ENCODE measurements around the gene GABRA1.

GABRA1 gene

DNA sequence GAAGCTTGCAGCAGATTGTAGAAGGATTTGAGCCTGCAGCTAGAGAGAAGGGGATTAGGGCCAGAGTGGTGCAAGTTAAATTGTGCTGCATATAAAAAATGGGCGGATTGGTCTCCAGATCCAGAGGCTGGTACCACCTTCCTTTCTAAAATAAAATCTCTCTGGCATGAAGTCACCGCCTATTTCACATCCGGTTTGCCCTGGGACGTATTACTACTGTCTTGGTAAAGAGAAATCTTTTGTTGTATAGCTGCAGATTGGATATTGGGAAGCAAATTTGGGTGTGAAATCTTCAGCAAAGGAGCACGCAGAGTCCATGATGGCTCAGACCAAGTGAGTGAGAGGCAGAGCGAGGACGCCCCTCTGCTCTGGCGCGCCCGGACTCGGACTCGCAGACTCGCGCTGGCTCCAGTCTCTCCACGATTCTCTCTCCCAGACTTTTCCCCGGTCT, at the start of gene GABRA1:
Gene GABRA1 (plus strand): TSS at position 180 of the 451 bp plus-strand sequence. CDS start 2,691 bp downstream, outside the sequence.
- DNase-seq (ENCODE audit: low read depth in 3 of 3): no peak

DNA sequence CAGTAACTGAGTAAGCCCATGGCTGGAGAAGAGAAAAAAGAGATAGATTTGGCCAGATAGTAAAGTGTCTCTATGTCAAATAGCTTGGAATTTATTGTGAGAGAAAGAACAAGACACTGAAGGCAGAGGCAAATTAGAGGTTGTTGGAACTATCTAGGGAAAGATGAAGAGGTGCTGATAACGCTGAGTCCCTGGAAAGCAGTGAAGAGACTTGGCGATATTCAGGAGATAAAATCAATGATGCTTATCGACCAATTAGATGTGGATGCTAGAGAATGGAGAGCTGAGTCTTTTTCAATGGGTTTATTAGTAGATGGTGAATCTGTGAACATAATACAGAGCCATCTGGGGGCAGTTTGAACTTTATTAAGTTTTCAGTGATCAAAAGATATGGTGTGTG, 48.6 kb upstream of the GABRA1 start:
- DNase-seq (ENCODE audit: low read depth in 3 of 3): no peak

DNA sequence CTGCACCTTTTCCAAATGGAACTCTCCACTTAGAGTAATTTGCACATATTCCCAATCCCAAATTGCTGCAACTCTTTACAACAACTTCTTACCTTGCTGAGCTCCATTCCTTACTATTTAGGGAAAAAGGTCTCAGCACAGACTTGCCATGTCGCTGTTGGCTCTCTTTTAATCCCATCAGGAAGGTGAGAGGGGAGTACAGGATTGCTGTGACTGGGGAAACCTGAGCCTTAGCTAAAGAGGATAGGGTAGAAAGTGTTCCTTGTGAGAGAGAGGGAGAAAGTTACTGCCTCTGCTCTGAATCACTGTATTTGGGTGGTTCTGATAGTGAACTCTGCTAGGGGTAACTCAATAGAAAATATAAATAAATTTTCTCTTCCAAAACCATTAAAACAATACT, 43.7 kb upstream of the GABRA1 start:
- DNase-seq (ENCODE audit: low read depth in 3 of 3): no peak

DNA sequence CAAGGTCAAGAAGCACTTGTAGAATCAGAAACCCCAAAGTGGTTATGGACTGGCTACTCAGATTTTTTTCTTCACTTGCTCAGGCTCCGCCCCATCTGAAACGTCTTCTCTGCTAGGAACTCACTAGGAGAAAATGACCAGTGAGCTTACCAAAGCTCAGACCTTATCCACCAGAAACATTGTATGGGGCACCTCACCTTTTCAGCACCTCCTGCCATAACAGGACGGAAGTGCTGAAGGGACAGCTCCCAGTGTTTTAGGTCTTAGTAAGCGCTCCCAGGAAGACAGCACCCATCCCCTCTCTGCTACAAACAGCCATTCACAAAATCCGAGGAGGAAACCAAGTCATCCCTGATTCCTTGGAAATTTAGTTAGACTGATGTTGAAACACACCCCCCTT, 1.2 kb upstream of the GABRA1 start:
- no peak for DNase-seq (ENCODE audit: low read depth in 3 of 3)

DNA sequence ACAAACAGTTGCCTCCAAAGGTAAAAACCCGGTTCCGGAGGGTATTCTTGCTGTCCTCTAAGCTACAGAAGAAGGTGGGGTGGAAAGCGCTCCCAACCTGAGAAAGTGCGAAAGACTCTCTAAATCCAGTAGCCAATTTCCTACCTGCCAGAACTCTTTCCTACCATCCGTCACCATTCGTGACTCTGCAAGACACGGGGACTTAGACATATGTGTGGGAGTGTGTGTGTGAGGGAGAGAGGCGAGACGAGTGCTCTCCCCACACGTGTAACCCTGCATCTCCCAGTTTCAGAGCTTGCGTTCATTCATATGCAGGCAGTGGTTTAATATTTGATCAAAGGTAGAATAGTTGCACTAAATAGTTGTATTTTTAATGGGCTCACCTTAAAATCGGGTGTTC, 473 bp upstream of the GABRA1 start:
- DNase-seq (ENCODE audit: low read depth in 3 of 3): no peak

DNA sequence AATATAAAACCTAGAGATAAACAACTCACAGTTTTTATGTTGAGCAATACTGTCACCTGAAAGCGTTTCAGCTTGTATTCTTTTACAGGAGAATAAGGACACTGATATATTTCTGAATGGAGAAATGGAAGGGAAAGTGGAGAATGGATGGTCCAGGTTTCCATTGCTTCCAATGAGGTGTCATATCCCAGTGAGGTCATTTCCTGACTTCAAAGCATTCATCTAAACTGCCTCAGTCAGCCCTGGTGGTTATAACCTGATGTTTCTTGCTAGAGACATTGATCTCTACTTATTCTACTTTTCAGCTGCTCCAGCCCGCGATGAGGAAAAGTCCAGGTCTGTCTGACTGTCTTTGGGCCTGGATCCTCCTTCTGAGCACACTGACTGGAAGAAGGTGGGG, 2.6 kb downstream of the GABRA1 start:
- no peak for DNase-seq (ENCODE audit: low read depth in 3 of 3)

DNA sequence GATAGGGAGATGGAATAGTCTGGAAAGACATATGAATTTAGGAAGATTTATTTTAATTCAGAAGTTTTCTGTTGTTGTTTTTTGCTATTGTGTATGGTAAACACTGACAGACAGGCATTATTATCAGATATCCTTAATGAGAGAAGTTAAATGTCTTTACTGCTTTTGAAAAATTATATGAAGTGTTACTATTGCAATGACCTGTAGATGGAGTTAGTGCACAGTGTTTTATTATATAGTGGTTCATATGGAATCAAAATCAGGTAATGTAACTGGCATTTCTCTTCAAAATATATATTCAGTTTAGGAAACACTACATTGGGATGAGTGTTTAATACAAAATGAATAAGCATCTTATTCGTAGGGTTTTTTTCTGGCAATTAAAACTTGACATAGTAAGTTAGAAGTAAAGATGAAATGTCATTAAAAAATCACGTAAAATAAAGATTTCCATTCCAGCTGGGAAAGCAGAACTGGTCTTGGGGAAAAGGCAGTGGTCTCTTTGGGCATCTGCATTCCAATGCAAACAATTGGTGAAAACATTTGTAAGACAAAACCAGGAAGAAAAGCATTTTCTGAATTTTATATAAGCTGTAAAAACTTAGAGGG, 3.9 kb downstream of the GABRA1 start:
- DNase-seq (ENCODE audit: low read depth in 3 of 3): no peak

DNA sequence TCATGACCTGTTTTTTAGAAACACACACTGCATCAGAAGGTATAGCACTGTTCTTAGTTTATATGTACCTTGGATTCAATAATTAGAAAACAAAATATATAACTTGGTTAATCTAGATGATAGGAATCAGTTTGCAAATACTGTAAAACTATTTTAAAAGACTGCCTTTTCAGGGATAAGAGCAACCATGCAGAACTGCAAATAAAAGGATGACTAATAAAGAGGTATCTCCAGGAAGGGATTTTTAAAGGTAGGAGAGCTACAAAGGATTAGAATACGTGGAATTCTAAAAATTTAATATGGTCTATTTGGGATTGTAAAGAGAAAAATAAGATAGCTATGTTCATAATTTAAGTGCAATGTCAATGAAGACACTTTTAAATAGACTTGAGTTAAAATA, 9.4 kb downstream of the GABRA1 start:
- no peak for DNase-seq (ENCODE audit: low read depth in 3 of 3)

DNA sequence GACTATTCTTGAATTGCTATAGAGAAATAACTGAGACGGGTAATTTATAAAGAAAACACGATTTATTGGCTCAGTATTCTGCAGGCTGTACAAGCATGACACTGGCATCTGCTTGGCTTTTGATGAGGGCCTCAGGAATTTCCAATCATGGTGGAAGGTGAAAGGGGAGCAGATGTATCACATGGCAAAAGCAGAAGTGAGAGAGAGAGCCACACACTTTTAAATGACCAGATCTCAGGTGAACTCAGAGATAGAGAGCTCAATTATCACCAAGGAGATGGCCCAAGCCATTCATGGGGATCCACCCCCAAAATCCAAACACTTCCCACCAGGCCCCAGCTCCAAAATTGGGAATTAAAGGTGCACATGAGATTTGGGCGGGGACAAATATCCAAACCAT, 15.3 kb downstream of the GABRA1 start:
- DNase-seq (ENCODE audit: low read depth in 3 of 3): no peak

DNA sequence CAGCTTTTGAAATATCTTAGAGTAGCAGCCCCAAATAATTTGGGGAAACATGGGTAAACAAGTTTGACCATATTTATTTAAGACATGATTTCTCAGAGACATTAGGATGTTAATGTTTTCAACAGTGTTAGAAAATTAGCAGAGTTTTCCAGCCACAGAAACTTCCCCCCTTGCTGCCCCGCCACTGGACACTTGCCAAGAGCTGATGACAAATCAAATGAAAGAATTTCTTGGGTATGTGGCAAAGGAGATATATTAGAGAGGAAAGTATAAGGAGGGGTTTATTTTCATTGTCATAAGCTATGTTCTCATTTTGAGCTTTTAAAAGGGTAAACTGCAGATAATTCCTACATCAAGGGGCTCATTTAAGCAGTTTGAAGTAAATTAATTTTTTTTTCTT, 15.9 kb downstream of the GABRA1 start:
- no peak for DNase-seq (ENCODE audit: low read depth in 3 of 3)

DNA sequence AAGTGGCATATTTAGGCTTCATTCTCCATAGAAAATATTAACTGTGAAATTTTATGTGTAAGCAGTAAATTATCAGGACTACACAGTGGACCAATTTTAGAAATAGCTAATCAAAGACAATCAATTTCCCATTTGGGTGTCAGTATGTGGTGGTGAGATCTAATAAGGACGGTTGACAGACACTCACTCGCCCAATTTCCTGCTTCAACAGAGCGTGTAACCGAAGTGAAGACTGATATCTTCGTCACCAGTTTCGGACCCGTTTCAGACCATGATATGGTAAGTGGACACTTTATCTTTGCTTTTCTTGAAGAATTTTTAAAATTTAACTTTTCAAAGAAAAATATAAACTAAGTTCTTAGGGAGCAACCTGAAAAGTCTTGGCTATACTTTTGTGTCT, 17.6 kb downstream of the GABRA1 start:
- no peak for DNase-seq (ENCODE audit: low read depth in 3 of 3)

DNA sequence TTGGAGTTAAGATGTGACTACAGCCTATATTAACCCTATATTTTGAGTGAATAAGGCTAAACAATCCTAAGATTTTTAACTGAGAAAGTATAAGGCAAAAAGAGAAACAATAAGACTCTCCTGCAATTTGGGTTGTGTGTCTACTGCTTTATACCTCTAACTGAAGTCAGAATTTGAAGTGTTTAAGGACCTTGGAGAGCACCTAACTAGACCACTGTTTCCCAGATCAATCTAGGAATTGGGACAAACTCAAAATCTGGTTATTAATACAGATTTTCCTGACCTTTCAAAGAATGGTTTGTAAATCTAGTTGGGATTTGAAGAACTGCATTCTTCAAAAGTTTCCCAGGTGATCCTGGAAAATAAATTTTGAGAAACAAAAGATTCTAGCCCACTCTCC, 42.1 kb downstream of the GABRA1 start:
- DNase-seq (ENCODE audit: low read depth in 3 of 3): no peak

DNA sequence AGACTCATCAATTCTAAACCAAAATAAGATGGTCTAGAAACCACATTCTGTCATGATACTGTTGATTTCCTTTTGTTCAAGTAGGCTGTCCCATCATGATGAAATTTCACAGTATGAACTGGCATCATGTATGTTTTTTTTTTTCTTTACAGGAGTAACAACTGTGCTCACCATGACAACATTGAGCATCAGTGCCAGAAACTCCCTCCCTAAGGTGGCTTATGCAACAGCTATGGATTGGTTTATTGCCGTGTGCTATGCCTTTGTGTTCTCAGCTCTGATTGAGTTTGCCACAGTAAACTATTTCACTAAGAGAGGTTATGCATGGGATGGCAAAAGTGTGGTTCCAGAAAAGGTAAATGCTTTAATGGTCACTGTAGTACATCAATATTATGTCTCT, 47.6 kb downstream of the GABRA1 start:
- DNase-seq (ENCODE audit: low read depth in 3 of 3): no peak

DNA sequence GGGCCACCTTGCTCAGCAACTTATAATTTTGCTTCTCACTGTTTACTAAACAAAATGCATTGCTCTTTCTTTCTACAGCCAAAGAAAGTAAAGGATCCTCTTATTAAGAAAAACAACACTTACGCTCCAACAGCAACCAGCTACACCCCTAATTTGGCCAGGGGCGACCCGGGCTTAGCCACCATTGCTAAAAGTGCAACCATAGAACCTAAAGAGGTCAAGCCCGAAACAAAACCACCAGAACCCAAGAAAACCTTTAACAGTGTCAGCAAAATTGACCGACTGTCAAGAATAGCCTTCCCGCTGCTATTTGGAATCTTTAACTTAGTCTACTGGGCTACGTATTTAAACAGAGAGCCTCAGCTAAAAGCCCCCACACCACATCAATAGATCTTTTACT, 49.1 kb downstream of the GABRA1 start:
- no peak for DNase-seq (ENCODE audit: low read depth in 3 of 3)

DNA sequence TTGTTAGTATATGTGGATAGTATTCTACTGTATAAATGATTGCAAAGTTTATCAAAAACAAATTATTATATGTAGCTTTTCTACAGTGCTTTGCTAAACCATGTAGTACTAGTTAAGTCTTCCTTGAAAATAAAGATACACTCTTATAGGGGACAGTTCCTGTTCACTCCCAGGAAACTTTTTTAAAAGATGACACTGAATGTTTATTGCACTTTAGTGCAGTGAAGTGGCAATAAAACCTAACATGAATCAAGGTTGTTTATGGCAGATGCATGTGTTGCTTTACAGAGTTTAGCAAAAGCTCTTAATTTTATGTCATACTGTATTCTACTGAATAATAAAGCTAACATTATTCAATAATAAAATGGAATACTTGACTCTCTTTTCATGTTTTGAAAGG, 51.7 kb downstream of the GABRA1 start:
- DNase-seq (ENCODE audit: low read depth in 3 of 3): no peak

DNA sequence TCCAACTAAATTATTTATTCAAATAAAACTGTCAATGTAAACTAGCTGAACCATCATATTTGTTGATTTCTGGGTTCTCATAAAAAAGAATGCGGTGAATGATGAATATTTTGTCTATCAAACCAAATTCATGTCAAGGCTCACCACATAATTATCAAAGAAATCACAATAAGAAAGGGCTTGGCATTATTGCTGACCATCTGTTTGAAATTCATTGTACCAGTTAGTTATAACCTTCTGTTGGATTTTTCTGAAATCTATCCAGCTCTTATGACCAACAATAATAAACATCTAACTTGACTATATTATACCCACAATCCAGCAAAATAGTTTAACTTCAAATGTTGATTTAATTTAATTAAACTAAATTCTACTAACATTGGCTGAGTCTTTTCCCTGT, 53.1 kb downstream of the GABRA1 start:
- DNase-seq (ENCODE audit: low read depth in 3 of 3): no peak

DNA sequence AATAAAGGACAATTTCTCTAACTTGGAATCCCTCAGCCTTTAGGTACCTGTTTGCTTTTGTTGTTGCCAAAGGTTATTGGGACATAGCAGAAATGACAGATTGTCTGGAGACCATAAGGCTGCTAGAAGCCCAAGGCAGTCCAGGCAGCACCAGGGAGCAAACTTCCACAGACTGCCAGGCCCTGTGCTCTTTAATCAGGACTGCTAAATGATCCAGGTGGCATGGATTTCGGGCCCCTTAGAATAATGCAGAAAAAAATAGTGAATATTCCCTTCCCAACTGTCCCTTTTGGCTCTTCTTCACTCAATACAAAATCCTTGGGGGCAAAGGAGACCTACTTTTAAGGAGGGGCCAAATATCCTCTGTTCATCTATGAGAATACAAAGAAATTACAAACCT, 73.9 kb downstream of the GABRA1 start:
- no peak for DNase-seq (ENCODE audit: low read depth in 3 of 3)

DNA sequence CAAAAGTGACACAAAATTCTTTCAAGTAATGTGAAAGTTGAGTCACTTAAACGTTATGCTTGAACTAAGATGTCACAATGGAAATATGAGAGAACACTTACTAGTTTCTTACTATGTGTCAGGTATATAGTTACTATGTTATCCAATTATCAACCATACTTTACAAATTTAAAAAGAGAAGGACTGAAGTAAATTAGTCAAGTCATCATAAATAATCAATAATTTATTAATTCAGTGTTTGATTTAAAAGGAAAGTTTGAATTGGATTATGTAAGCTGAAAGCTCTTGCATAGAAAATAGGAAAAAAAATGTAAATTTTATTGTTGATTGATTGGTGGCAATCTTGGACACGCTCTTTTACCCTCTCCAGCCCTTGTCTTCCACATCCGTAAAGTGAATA, 76.3 kb downstream of the GABRA1 start:
- DNase-seq (ENCODE audit: low read depth in 3 of 3): no peak

DNA sequence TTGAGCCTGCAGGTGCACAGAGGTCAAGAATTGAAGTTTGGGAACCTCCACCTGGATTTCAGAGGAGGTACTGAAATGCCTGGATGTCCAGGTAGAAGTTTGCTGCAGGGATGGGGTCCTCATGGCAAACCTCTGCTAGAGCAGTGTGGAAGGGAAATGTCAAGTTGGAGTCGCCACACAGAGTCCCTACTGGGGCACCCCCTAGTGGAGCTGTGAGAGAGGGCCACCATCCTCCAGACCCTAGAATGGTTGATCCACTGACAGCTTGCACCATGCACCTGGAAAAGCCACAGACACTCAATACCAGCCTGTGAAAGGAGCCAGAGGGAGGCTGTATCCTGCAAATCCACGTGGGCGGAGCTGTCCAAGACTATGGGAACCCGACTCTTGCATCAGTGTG, 78.0 kb downstream of the GABRA1 start:
- no peak for DNase-seq (ENCODE audit: low read depth in 3 of 3)

DNA sequence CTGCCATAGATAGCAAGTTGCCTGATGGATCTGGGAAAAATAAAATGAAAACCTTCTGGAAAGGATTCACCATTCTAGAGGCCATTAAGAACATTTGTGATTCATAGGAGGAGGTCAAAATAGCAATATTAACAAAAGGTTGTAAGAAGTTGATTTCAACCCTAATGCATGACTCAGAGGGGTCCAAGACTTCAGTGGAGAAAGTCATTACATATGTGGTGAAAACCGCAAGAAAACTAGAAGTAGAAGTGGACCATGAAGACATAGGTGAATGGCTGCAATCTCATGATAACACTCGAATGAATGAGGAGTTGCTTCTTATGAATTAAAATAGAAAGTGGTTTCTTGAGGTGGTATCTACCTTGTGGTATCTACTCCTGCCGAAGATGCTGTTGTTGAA, 86.6 kb downstream of the GABRA1 start:
- no peak for DNase-seq (ENCODE audit: low read depth in 3 of 3)

DNA sequence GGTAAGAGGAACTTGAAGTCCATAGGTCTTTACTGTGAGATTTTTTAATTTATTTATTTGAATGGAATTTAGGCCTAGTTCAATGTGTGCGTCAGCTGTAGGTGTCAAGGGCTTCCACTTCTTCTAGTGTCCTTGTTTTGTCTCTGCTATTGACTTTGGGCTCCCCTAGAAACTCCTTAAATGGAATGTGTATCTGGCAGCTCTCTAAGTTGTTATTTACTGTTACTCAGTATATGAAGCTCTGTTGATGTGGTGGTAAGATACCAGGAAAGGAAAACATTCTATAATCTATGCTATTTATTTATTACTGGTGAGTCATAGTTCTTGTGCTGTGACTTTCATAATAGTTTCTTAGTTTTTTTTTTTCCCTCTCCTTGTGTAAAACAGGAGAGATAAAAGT, 97.1 kb downstream of the GABRA1 start:
- DNase-seq (ENCODE audit: low read depth in 3 of 3): no peak

DNA sequence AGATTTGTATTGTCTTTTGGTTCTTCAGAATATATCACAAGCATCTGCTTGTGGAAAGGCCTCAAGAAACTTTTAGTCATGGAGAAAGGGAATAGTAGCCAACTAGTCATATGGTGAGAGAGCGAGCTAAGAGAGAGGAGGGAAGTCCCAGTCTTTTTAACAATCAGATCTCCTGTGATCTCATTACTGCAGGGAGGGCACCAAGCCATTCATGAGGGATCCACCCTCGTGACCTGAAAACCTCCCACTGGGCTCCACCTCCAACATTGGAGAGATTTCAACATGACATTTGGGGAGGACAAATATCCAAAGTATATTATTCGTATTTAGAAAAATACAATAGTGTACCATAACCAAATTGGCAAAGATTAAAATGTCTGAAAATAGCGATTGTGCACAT, 99.0 kb downstream of the GABRA1 start:
- no peak for DNase-seq (ENCODE audit: low read depth in 3 of 3)

Measured in stimulated activated CD4-positive, alpha-beta T cell treated with anti-CD3 and anti-CD28 coated beads, TNF-alpha, amount 100 ng/mL, for 24 hours (primary cell).